Measurements from ENCODE around the gene KCNC1. TPM values are rescaled to one million over a fixed set of nuclear protein-coding genes. Genes with fewer than 3 reads are reported as not detected.

KCNC1 gene
- polyA plus RNA-seq, 1 of the 3 experiments (the other 2 are of a cell fraction): 0.18 TPM

DNA sequence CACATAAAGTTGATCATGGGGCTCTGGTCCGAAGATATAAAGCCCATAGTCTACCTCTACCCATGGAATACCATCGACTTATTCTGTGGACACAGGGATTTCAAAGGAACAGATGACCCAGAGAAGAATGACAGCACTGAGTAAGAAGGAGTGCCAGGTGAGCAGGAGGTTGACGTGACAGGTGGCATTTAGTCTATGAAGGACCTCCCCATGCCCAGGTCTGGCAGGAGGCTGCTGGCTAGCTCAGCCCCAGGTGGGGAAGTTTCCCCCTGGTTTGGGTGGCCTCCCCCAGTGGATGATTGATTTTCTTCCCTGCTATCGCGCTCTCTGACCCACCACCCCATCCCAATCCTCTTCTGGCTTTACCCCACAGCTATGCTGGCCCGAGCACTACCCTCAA is 39.1 kb downstream of the KCNC1 start (continued):
- TF ChIP-seq NFIC (IDR thresholded peaks at IDR 0.05; ENCODE audit: borderline replicate concordance): no peak

DNA sequence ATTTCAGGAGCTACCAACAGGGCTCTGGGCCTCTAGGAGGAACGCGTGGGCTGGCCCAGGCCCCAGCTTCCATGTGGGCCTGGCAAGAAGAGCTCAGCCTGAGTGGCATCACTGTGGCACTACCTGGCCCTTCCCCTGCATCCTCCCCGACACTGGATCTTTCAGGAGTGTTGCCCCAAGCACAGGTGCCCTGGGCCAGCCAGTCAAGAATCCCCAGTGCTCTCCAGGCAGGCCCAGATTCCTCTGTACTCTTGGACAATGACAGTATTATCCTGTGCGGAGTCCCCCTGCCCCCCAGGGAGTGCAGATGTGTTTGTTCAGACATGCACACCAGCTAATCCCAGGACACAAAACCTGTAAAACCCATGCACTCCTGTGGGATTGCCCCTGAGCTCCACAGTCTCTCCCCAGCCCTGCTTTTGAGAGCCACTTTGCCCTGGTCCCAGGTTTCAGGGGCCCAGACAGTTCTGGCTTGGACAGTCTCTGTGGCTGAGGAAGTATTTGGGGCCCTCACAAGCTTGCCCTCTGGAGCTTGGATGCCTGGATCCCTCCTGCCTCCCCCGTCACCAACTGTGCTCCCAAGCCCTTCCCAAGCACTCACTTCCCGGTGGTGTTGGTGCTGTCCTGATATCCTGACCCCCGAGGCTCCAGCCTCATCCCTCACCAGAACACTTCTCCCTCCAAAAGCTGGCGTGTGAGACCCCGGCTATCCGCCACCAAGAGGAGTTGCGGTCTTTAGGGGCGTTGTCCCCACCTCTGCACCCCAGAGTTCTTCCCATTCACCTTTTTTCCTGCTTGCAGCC is 39.9 kb downstream of the KCNC1 start:
- no peaks in the 10 kb centered on the region for H3K36me3 ChIP-seq (replicated peaks in 1 of 2; ENCODE audit: control insufficient read depth in 1 of 2, insufficient read depth in 2 of 2, low read length in 1 of 2)
- peaks cover 0 to 3% of the 10 kb centered on the region in 2 experiments; a peak in 1 of 4 replicates for H3K4me1 ChIP-seq (ENCODE audit: control insufficient read depth in 1 of 2, insufficient read depth in 2 of 2, low read depth in 1 of 2, low read length in 1 of 2)
- no peaks in the 10 kb centered on the region for H3K9me2 ChIP-seq
- no peak overlapping the region for H3K4me2 ChIP-seq
- H2AFZ ChIP-seq (ENCODE audit: low read depth): no peak overlapping the region
- TF ChIP-seq RFX5 (IDR thresholded peaks at IDR 0.05; ENCODE audit: low read length) (no peak), NRF1 (IDR thresholded peaks at IDR 0.05; ENCODE audit: low read depth, low read length) (no peak), GABPA (IDR thresholded peaks at IDR 0.05; ENCODE audit: low read depth) (no peak), TAF1 (IDR thresholded peaks at IDR 0.05; ENCODE audit: borderline replicate concordance, low read depth, low read length) (no peak), CHD2 (IDR thresholded peaks at IDR 0.05; ENCODE audit: low read length, partially characterized antibody) (no peak), EP300 (IDR thresholded peaks at IDR 0.05; ENCODE audit: borderline replicate concordance in 1 of 2, low read depth in 1 of 2, low read length in 1 of 2) (no peak), FOXM1 (IDR thresholded peaks at IDR 0.05; ENCODE audit: low read depth) (no peak), MAX (IDR thresholded peaks at IDR 0.05; ENCODE audit: low read depth) (no peak), REST (IDR thresholded peaks at IDR 0.05; ENCODE audit: low read depth, low read length) (no peak), MEF2A (IDR thresholded peaks at IDR 0.05; ENCODE audit: borderline replicate concordance, low read depth) (no peak), MXI1 (IDR thresholded peaks at IDR 0.05; ENCODE audit: low read depth, low read length) (no peak), USF1 (IDR thresholded peaks at IDR 0.05; ENCODE audit: borderline replicate concordance, low read depth) (no peak), RAD21 (IDR thresholded peaks at IDR 0.05; ENCODE audit: low read length) (no peak), SMC3 (IDR thresholded peaks at IDR 0.05; ENCODE audit: low read depth, low read length) (no peak), ELF1 (IDR thresholded peaks at IDR 0.05) (no peak), JUND (IDR thresholded peaks at IDR 0.05) (no peak)
- TF ChIP-seq, protein P1, sequence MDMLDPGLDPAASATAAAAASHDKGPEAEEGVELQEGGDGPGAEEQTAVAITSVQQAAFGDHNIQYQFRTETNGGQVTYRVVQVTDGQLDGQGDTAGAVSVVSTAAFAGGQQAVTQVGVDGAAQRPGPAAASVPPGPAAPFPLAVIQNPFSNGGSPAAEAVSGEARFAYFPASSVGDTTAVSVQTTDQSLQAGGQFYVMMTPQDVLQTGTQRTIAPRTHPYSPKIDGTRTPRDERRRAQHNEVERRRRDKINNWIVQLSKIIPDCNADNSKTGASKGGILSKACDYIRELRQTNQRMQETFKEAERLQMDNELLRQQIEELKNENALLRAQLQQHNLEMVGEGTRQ (IDR thresholded peaks at IDR 0.05; ENCODE audit: borderline replicate concordance, low read depth, low read length): no peak
- H3F3A ChIP-seq (replicated peaks; ENCODE audit: insufficient read depth): no peaks in the 10 kb centered on the region
- H3K9ac ChIP-seq: no peak overlapping the region
- 75% methylated on average over 12 of the region's 12 CpGs for WGBS (ENCODE audit: low lambda C conversion rate)
- ChIA-PET CTCF (interaction anchor here (1.0 to 1.8 kb wide), 4 partner anchors 9 to 205 kb away, joined by 4 to 7 read pairs (median 4); no protein-coding TSS in a partner anchor), POLR2A (no interaction called here)
- no peaks in the 10 kb centered on the region for H4K20me1 ChIP-seq (ENCODE audit: insufficient read depth)
- H3K27ac ChIP-seq (ENCODE audit: low read depth in 2 of 2, low read length in 1 of 2): no peak overlapping the region
- no peak for DNase-seq
- H3K79me2 ChIP-seq (ENCODE audit: insufficient read depth): no peaks in the 10 kb centered on the region
- no peaks in the 10 kb centered on the region for H3K27me3 ChIP-seq (ENCODE audit: insufficient read depth)
- H3K4me3 ChIP-seq (ENCODE audit: low read depth in 2 of 2, low read length in 1 of 2): no peak overlapping the region
- H3K9me3 ChIP-seq: no peaks in the 10 kb centered on the region

All from SK-N-SH (cell line).